Kidney tubule cell (primary cell): ENCODE data around the gene GIMAP5.

Source experiments
- DNase-seq: peaks from one replicate; pipeline ENCODE4 v3.0.0-alpha.2; 2018; ENCODE audit warnings: low spot score

GIMAP5 gene

GRCh38 chr7:150737265-150738055 lies at the start of gene GIMAP5:
Gene GIMAP5, plus strand, starts transcription at chr7:150737418. Its CDS starts 3,467 bp downstream, at chr7:150740885.
- no peak for DNase-seq

GRCh38 chr7:150688630-150689029 lies 48.6 kb upstream of the GIMAP5 start:
- DNase-seq: no peak

GRCh38 chr7:150695654-150696053 lies 41.6 kb upstream of the GIMAP5 start:
- DNase-seq: no peak

GRCh38 chr7:150703209-150703608 lies 34.0 kb upstream of the GIMAP5 start:
- DNase-seq: no peak

GRCh38 chr7:150715293-150715692 lies 21.9 kb upstream of the GIMAP5 start:
- DNase-seq: no peak

- DNase-seq: no peak
These were observed 21.5 kb upstream of the GIMAP5 start for GRCh38 chr7:150715738-150716137.

GRCh38 chr7:150716368-150716767 lies 20.9 kb upstream of the GIMAP5 start, which contains the start of gene GIMAP1:
Gene GIMAP1, plus strand, starts transcription at chr7:150716613. Its CDS starts 2,435 bp downstream, at chr7:150719048.
- DNase-seq: no peak

- no peak for DNase-seq
These were observed 20.3 kb upstream of the GIMAP5 start for GRCh38 chr7:150716939-150717338.

- DNase-seq: no peak
These were observed 19.3 kb upstream of the GIMAP5 start for GRCh38 chr7:150717814-150718420.

- no peak for DNase-seq
These were observed 17.8 kb upstream of the GIMAP5 start for GRCh38 chr7:150719436-150719835.

- DNase-seq: no peak
These were observed 17.0 kb upstream of the GIMAP5 start for GRCh38 chr7:150719960-150720891.

GRCh38 chr7:150721970-150722373 lies 15.2 kb upstream of the GIMAP5 start:
- DNase-seq: no peak

GRCh38 chr7:150722431-150722931 lies 14.7 kb upstream of the GIMAP5 start:
- no peak for DNase-seq

- no peak for DNase-seq
These were observed 13.8 kb upstream of the GIMAP5 start for GRCh38 chr7:150723467-150723866.

- no peak for DNase-seq
These were observed 9.8 kb upstream of the GIMAP5 start for GRCh38 chr7:150727381-150727780.

- DNase-seq: no peak
These were observed 9.2 kb upstream of the GIMAP5 start for GRCh38 chr7:150728011-150728410.

GRCh38 chr7:150728609-150729008 lies 8.6 kb upstream of the GIMAP5 start:
- DNase-seq: no peak

- DNase-seq: no peak
These were observed 5.3 kb upstream of the GIMAP5 start for GRCh38 chr7:150731916-150732315.

GRCh38 chr7:150732786-150733481 lies 4.3 kb upstream of the GIMAP5 start:
- DNase-seq: no peak

GRCh38 chr7:150733482-150734095 lies 3.6 kb upstream of the GIMAP5 start:
- DNase-seq: no peak

- DNase-seq: no peak
These were observed 3.0 kb upstream of the GIMAP5 start for GRCh38 chr7:150734254-150734653.
